Natural killer cell (primary cell): ENCODE data around the gene DIPK1B. TPM values are rescaled to one million over a fixed set of nuclear protein-coding genes. Genes with fewer than 3 reads are reported as not detected.

Experiments used
- ATAC-seq, 3 donors: fragments of 150-1000 bp in 2 of 3; fragments of 200-7000 bp in 1 of 3; cut with Tn5 transposase; 1 replicate in 1 of 3; 2 replicates in 2 of 3; pipeline ENCODE4 v1.10.0; 2021; ENCODE audit warnings: mild to moderate bottlenecking in 2 of 3, moderate library complexity in 2 of 3
- DNase-seq, 2 donors: peaks; one replicate each; pipeline versions ENCODE4 v3.0.0 to v3.0.0-alpha.2; 2013 to 2021; ENCODE audit warnings: mixed read lengths in 1 of 2
- H3K27ac ChIP-seq: one replicate; pipeline ENCODE4 v1.5.1; 2013; ENCODE audit warnings: mild to moderate bottlenecking, low read length
- H3K27me3 ChIP-seq: one replicate; pipeline ENCODE4 v1.6.1; 2013; ENCODE audit warnings: low read length; ENCODE audit not compliant: control insufficient read depth, insufficient read depth
- H3K36me3 ChIP-seq: one replicate; pipeline ENCODE4 v1.6.1; 2013; ENCODE audit warnings: low read length; ENCODE audit not compliant: control insufficient read depth, insufficient read depth
- H3K4me1 ChIP-seq: one replicate; pipeline ENCODE4 v1.6.1; 2013; ENCODE audit warnings: low read length; ENCODE audit not compliant: control insufficient read depth, insufficient read depth
- H3K4me3 ChIP-seq: one replicate; pipeline ENCODE4 v1.5.1; 2013; ENCODE audit warnings: low read length
- H3K9me3 ChIP-seq: one replicate; pipeline ENCODE4 v1.6.1; 2013; ENCODE audit warnings: low read length; ENCODE audit not compliant: control insufficient read depth, insufficient read depth
- H3K27ac Mint-ChIP-seq, 2 donors: one replicate each; pipeline ENCODE4 v1.8.0; 2022; ENCODE audit warnings: mild to moderate bottlenecking in 2 of 2, mixed read lengths in 2 of 2, moderate library complexity in 1 of 2
- H3K27me3 Mint-ChIP-seq, 2 donors: one replicate each; pipeline ENCODE4 v1.8.0; 2022; ENCODE audit warnings: low read depth in 2 of 2, mixed read lengths in 2 of 2
- H3K36me3 Mint-ChIP-seq: one replicate; pipeline ENCODE4 v1.8.0; 2022; ENCODE audit warnings: mixed read lengths
- H3K4me1 Mint-ChIP-seq, 2 donors: one replicate each; pipeline ENCODE4 v1.8.0; 2022; ENCODE audit warnings: mixed read lengths in 2 of 2
- H3K4me3 Mint-ChIP-seq: one replicate; pipeline ENCODE4 v1.8.0; 2022; ENCODE audit warnings: mild to moderate bottlenecking, moderate library complexity, mixed read lengths
- H3K9me3 Mint-ChIP-seq, 2 donors: one replicate each; pipeline ENCODE4 v1.8.0; 2022; ENCODE audit warnings: mixed read lengths in 2 of 2
- CTCF ChIP-seq: fragments of 200-600 bp; IDR thresholded peaks from one replicate; pipeline ENCODE4 v1.8.0; 2022; ENCODE audit warnings: antibody characterized with exemption
- WGBS: methylation state at CpG from one replicate; pipeline ENCODE4 v1.1.7; 2013; ENCODE audit warnings: missing lambda C conversion rate; ENCODE audit not compliant: insufficient coverage; 5-methylcytosine and 5-hydroxymethylcytosine counted together
- intact Hi-C: fragments of 100-400 bp; cut with micrococcal nuclease; formaldehyde crosslinking; loops from one replicate; pipeline ENCODE4 v1.14.2; 2022
- total RNA-seq, 4 donors: library from RNA; stranded (reverse); fragments of 120-200 nt in 1 of 4; gene quantifications; one replicate each; pipeline versions ENCODE4 v1.2.3 to v1.2.4, GENCODE V29; 2013 to 2022

DIPK1B gene
- total RNA-seq, 3 donors from 2014 or later (not counting 1 experiment from before 2014, with no cell fraction given): 0.31 to 0.39 TPM; not detected in 1

GRCh38 chr9:136667214-136667939 lies 45.0 kb upstream of the DIPK1B start:
- WGBS: 83% methylated on average over 21 of the region's 21 CpGs
- no peak overlapping the region for H3K4me3 Mint-ChIP-seq
- no peak overlapping the region for H3K4me3 ChIP-seq
- H3K4me1 Mint-ChIP-seq: peaks cover 0 to 13% of the 10 kb centered on the region in 2 donors
- H3K27ac Mint-ChIP-seq: no peak overlapping the region
- no peaks in the 10 kb centered on the region for H3K36me3 ChIP-seq
- peaks cover 12% of the 10 kb centered on the region for H3K4me1 ChIP-seq
- DNase-seq: no peak
- intact Hi-C loops: no loop called here
- H3K36me3 Mint-ChIP-seq: no peaks in the 10 kb centered on the region
- H3K27me3 Mint-ChIP-seq: peaks cover 0 to 10% of the 10 kb centered on the region in 2 donors
- no peak overlapping the region for H3K27ac ChIP-seq
- no peaks in the 10 kb centered on the region for H3K9me3 Mint-ChIP-seq
- ATAC-seq: no peak
- peaks cover 31% of the 10 kb centered on the region for H3K27me3 ChIP-seq
- no peaks in the 10 kb centered on the region for H3K9me3 ChIP-seq
- no peak for TF ChIP-seq CTCF

GRCh38 chr9:136667940-136668760 lies 44.2 kb upstream of the DIPK1B start:
- Histone ChIP-seq H3K4me1 (peaks cover 12% of the 10 kb centered on the region), H3K36me3 (no peaks in the 10 kb centered on the region), H3K9me3 (no peaks in the 10 kb centered on the region), H3K27me3 (peaks cover 25% of the 10 kb centered on the region), H3K27ac (no peak overlapping the region), H3K4me3 (no peak overlapping the region)
- intact Hi-C loops: no loop called here
- 78% methylated on average over 40 of the region's 40 CpGs for WGBS
- peaks cover 0 to 10% of the 10 kb centered on the region in 2 donors for H3K27me3 Mint-ChIP-seq
- no peak for TF ChIP-seq CTCF
- H3K27ac Mint-ChIP-seq: no peak overlapping the region
- H3K36me3 Mint-ChIP-seq: no peaks in the 10 kb centered on the region
- no peaks in the 10 kb centered on the region for H3K9me3 Mint-ChIP-seq
- ATAC-seq (no peak), DNase-seq (no peak)
- H3K4me1 Mint-ChIP-seq: peaks cover 0 to 13% of the 10 kb centered on the region in 2 donors
- no peak overlapping the region for H3K4me3 Mint-ChIP-seq

GRCh38 chr9:136668983-136669790 lies 43.2 kb upstream of the DIPK1B start:
- no peaks in the 10 kb centered on the region for H3K36me3 Mint-ChIP-seq
- Histone ChIP-seq H3K9me3 (no peaks in the 10 kb centered on the region), H3K27ac (no peak overlapping the region), H3K4me3 (no peak overlapping the region), H3K27me3 (peaks cover 18% of the 10 kb centered on the region), H3K36me3 (no peaks in the 10 kb centered on the region), H3K4me1 (peaks cover 12% of the 10 kb centered on the region)
- H3K4me3 Mint-ChIP-seq: no peak overlapping the region
- 86% methylated on average over 23 of the region's 23 CpGs for WGBS
- H3K9me3 Mint-ChIP-seq: no peaks in the 10 kb centered on the region
- H3K4me1 Mint-ChIP-seq: peaks cover 0 to 13% of the 10 kb centered on the region in 2 donors
- intact Hi-C loops: no loop called here
- no peak for ATAC-seq
- H3K27ac Mint-ChIP-seq: no peak overlapping the region
- H3K27me3 Mint-ChIP-seq: peaks cover 0 to 5% of the 10 kb centered on the region in 2 donors
- DNase-seq: no peak
- TF ChIP-seq CTCF: no peak
